ENCODE data around the gene DNAJC4.
"Not testable (repeated sequence)": the region's sequence is repeated elsewhere in the genome, so short reads cannot be mapped to it uniquely, and the experiment has no call there.

The DNAJC4 gene

GRCh38 chr11:64246621-64246870, 16.2 kb downstream of the DNAJC4 start:
- DNase-seq = not testable (repeated sequence)

- DNase-seq = peak; percentile 81
Observed at GRCh38 chr11:64246871-64247728, 16.8 kb downstream of the DNAJC4 start, which contains the start of gene PPP1R14B. TSS of gene PPP1R14B (minus strand) at chr11:64246943. CDS start at chr11:64246673, 270 bp downstream.

- no peak for DNase-seq
Observed at GRCh38 chr11:64247729-64248531, 17.6 kb downstream of the DNAJC4 start.

- no peak for DNase-seq
Observed at GRCh38 chr11:64248578-64248977, 18.2 kb downstream of the DNAJC4 start.

GRCh38 chr11:64249038-64249437, 18.7 kb downstream of the DNAJC4 start:
- DNase-seq = no peak

GRCh38 chr11:64249563-64250414, 19.4 kb downstream of the DNAJC4 start:
- no peak for DNase-seq

- no peak for DNase-seq
Observed at GRCh38 chr11:64250415-64251015, 20.2 kb downstream of the DNAJC4 start.

- DNase-seq = peak; percentile 86
Observed at GRCh38 chr11:64251016-64251752, 20.8 kb downstream of the DNAJC4 start, which contains the start of gene PLCB3. TSS of gene PLCB3 (plus strand) at chr11:64251530. CDS start at chr11:64251650, 120 bp downstream.

- DNase-seq = no peak
Observed at GRCh38 chr11:64251753-64252002, 21.3 kb downstream of the DNAJC4 start.

- DNase-seq = peak; percentile 61
Observed at GRCh38 chr11:64252003-64252872, 21.9 kb downstream of the DNAJC4 start.

GRCh38 chr11:64253043-64253442, 22.7 kb downstream of the DNAJC4 start:
- DNase-seq = no peak

- DNase-seq = no peak
Observed at GRCh38 chr11:64253481-64253880, 23.1 kb downstream of the DNAJC4 start.

- DNase-seq = no peak
Observed at GRCh38 chr11:64254326-64254725, 24.0 kb downstream of the DNAJC4 start.

GRCh38 chr11:64255135-64256128, 25.1 kb downstream of the DNAJC4 start:
- DNase-seq = no peak

- no peak for DNase-seq
Observed at GRCh38 chr11:64256300-64256699, 26.0 kb downstream of the DNAJC4 start.

GRCh38 chr11:64258356-64258755, 28.0 kb downstream of the DNAJC4 start:
- no peak for DNase-seq

- DNase-seq = no peak
Observed at GRCh38 chr11:64258946-64259532, 28.7 kb downstream of the DNAJC4 start.

- peak; percentile 66 for DNase-seq
Observed at GRCh38 chr11:64259533-64260067, 29.3 kb downstream of the DNAJC4 start.

GRCh38 chr11:64260147-64260708, 29.9 kb downstream of the DNAJC4 start:
- no peak for DNase-seq
